GM15510 (cell line): ENCODE data around the gene GABRA6.

ENCODE experiments used
- POLR2A ChIP-seq: IDR thresholded peaks from 3 replicates; pipeline ENCODE4 v1.6.1; 2011; ENCODE audit warnings: borderline replicate concordance; ENCODE audit not compliant: insufficient read length; ENCODE audit errors: extremely low read depth

GABRA6 gene

DNA sequence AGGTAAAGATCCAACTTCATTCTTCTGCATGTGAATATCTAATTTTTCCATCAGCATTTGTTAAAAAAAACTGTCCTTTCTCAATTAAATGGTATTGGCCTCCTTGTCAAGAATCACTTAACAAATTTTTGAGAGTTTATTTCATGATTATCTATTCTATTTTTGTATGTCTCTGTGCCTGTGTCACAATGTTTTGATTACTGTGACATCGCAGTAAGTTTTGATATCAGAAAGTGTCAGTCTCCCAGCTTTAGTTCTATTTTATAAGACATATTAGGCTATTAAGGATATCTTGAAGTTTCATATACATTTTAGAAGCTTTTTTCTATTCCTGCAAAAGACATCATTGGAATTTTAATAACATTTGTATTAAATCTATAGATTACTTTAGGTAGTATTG is 33.6 kb downstream of the GABRA6 start:
- TF ChIP-seq POLR2A, result no peak

DNA sequence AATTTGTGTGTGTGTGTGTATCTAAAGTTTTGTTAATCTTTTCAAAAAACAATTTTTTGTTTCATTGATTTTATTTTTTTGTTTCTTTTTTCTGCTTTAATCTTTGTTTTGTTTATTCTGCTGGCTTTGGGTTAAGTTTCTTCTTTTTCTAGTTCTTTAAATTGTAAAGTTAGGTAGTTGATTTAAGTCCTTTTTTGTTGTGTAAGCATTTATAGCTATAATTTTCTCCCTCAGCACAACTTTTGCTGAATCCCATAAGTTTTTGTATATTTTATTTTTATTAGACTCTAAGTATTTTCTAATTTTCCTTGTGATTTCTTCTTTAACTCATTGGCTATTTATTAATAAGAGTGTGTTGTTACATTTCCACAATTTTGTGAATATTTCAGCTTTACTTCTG is 34.9 kb downstream of the GABRA6 start:
- no peak for TF ChIP-seq POLR2A

DNA sequence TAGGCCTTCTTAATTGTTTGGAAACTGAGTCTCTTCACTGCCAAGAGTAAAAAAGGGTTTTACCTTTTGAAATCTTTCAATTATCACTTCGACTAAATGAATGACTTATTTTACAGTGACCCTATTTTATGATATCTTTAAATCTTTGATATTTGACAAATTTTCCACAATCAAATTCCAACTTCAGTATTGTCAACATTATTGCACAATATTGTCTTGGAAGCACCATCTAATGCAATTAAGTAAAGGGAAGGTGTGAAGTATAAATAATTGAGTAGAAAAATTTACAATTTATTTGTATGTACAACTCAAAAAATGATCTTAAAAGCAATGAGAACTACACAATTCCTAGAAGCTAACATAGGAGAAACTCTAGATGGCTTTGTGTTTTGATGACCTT is 49.2 kb downstream of the GABRA6 start:
- TF ChIP-seq POLR2A, result no peak

DNA sequence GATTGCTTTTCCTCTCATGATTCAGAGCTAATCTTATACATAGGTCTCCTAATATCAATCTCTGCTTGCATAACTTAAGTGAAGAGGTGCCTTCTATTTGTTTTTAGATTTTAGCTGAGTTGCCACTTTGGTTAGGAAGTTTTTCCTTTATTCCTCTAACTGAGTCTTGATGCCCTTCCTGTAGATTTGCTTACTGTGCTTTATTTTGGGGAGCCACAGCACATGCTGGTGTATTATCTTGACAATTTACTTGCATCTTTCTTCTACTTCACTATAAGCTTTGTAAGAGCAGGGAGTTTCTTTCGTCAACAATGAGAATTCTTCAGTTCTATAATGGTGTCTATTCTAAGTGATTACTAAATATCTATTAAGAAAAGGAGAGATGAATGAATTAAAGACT is 54.9 kb downstream of the GABRA6 start:
- TF ChIP-seq POLR2A, result no peak

DNA sequence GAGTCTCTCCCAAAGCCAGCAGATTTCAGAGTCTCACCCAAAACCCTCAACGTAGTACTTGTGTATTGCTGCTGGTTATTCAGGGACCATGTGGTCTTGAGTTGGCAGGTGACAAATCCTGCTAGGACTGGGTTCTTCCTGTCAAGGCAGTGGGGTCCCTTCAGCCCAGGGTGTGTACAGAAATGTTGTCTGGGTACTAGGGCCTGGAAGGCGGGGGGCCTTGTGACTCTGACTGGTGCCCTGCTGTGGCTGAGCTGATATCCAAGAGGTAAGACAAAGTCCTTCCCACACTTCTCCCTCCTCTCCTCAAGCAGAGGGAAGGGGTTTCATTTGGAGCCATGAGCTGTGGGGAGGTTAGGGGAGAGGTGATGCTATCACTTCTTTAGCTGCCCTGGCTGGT is 58.8 kb downstream of the GABRA6 start:
- TF ChIP-seq POLR2A, result no peak

DNA sequence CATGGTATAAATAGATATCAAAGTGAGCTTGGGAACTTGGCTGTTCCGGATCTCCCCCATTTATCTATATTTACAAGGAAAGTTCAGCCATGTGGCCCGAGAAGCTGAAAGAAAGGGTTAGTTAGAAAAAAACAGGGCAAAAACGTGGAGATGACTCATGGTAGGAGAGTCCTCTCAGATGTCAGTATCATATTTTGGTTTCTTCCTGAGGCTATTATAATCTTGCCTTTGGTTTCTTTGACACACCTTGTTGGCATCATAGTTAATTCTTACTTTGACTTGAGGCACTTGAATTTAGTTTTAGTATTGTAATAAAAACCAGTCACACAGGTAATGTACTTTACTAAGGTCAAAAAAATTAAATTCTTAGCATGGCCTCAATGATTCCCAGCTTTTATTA is 59.9 kb downstream of the GABRA6 start:
- TF ChIP-seq POLR2A, result no peak

DNA sequence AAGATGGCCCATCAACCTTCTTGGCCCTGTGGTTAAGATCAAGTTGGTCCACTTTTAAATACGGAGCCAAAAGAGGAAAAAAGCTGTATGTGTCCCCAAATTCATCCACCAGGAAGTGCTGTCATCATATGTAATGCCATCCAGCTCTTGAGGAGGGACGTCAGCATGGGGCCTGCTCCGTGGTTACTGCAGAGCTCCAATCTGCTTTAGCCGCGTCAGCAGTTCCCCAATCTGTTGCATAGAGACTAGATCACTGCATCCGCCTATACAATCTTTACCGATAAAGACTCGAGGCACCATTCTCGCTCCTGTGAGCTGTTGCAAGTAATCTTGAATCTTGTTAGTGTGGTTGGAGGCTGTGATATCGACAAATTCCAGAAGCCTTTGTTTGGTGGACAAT is 65.7 kb downstream of the GABRA6 start:
- TF ChIP-seq POLR2A, result no peak
